ENCODE results near the gene NAA80. TPM values are rescaled to one million over a fixed set of nuclear protein-coding genes. Genes with fewer than 3 reads are reported as not detected.

Gene NAA80
- total and polyA plus RNA-seq, 8 donors, result 5.6 to 12.7 (median 9.1) TPM

GRCh38 chr3:50342813-50343633 is 43.8 kb upstream of the NAA80 start:
- H3K27ac ChIP-seq, result no peak overlapping the region
- no peaks in the 10 kb centered on the region for H3K9me3 ChIP-seq
- peaks cover 20 to 70% of the 10 kb centered on the region in 2 donors for H3K4me1 ChIP-seq
- TF ChIP-seq, protein P1, sequence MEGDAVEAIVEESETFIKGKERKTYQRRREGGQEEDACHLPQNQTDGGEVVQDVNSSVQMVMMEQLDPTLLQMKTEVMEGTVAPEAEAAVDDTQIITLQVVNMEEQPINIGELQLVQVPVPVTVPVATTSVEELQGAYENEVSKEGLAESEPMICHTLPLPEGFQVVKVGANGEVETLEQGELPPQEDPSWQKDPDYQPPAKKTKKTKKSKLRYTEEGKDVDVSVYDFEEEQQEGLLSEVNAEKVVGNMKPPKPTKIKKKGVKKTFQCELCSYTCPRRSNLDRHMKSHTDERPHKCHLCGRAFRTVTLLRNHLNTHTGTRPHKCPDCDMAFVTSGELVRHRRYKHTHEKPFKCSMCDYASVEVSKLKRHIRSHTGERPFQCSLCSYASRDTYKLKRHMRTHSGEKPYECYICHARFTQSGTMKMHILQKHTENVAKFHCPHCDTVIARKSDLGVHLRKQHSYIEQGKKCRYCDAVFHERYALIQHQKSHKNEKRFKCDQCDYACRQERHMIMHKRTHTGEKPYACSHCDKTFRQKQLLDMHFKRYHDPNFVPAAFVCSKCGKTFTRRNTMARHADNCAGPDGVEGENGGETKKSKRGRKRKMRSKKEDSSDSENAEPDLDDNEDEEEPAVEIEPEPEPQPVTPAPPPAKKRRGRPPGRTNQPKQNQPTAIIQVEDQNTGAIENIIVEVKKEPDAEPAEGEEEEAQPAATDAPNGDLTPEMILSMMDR (IDR thresholded peaks at IDR 0.05), result no peak
- no peak overlapping the region for H3K4me3 ChIP-seq
- DNase-seq (peak in 1 of 4 donors; percentile 56), ATAC-seq (no peak)
- no peaks in the 10 kb centered on the region for H3K27me3 ChIP-seq
- intact Hi-C loops (cut with DNase I), result no loop called here
- H3K36me3 ChIP-seq, result peaks cover 0 to 6% of the 10 kb centered on the region in 2 donors

- Histone ChIP-seq H3K4me1 (peaks cover 20 to 69% of the 10 kb centered on the region in 2 donors), H3K27ac (no peak overlapping the region), H3K27me3 (no peaks in the 10 kb centered on the region), H3K9me3 (no peaks in the 10 kb centered on the region), H3K4me3 (no peak overlapping the region), H3K36me3 (no peaks in the 10 kb centered on the region)
- DNase-seq (peak in 1 of 4 donors; percentile 53), ATAC-seq (no peak)
- TF ChIP-seq, protein P1 (IDR thresholded peaks at IDR 0.05), result no peak
- intact Hi-C loops (cut with DNase I), result no loop called here
These were observed 42.9 kb upstream of the NAA80 start for GRCh38 chr3:50341996-50342650.

DNA sequence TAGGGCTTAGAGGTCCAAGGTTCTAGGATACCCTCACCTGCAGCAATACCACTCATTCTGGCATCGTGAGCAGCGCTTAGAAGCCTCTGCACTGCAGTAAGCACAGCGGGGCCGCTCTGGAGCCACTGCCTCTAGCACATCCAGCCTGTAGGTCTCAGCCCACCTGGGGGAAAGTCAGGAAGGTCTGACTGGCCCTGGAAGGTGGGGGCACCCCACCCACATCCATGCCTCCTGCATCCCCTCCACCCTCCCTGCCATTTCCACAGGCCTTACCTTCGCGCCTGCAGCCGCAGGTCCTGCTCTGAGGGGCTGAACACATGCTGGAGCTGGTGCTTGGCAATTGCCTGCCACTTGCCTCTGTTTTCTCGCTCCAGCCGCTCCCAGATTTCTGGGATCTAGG is 42.3 kb upstream of the NAA80 start:
- TF ChIP-seq, protein P1 (IDR thresholded peaks at IDR 0.05), result no peak
- Histone ChIP-seq H3K4me3 (peak overlapping the region; percentile 59 to 81), H3K27me3 (no peaks in the 10 kb centered on the region), H3K4me1 (peaks cover 22 to 65% of the 10 kb centered on the region in 2 donors), H3K36me3 (no peaks in the 10 kb centered on the region), H3K9me3 (no peaks in the 10 kb centered on the region), H3K27ac (peak overlapping the region; percentile 94 to 98)
- no peak for ATAC-seq
- peak in 1 of 4 donors; percentile 75 for DNase-seq
- intact Hi-C loops (cut with DNase I), result no loop called here

- Histone ChIP-seq H3K36me3 (no peaks in the 10 kb centered on the region), H3K27ac (peak within 1 kb of the TSS; percentile 94 to 98), H3K9me3 (no peaks in the 10 kb centered on the region), H3K4me1 (peaks cover 29 to 65% of the 10 kb centered on the region in 2 donors), H3K4me3 (peak within 1 kb of the TSS; percentile 59 to 81), H3K27me3 (no peaks in the 10 kb centered on the region)
- DNase-seq (peak; percentile 47 to 95 (median 80)), ATAC-seq (peak; percentile 58)
- intact Hi-C loops (cut with DNase I), result no loop called here
- TF ChIP-seq, protein P1 (IDR thresholded peaks at IDR 0.05), result no peak
These were observed 41.5 kb upstream of the NAA80 start, which contains the start of gene RASSF1 for GRCh38 chr3:50340448-50341329. Gene RASSF1, minus strand, starts transcription at chr3:50340836. Its CDS starts 31 bp downstream, at chr3:50340805.

Measured in left lung (tissue), 10 donors.